ENCODE results near the gene KPRP.

Gene KPRP

GRCh38 chr1:152770411-152770810, 12.6 kb downstream of the KPRP start:
- DNase-seq (ENCODE audit: low spot score), result no peak

GRCh38 chr1:152774875-152775274, 17.1 kb downstream of the KPRP start, which contains the start of gene LCE1F:
Gene LCE1F (plus strand): TSS chr1:152775140. CDS start chr1:152776372, 1,232 bp downstream.
- DNase-seq (ENCODE audit: low spot score), result no peak

DNA sequence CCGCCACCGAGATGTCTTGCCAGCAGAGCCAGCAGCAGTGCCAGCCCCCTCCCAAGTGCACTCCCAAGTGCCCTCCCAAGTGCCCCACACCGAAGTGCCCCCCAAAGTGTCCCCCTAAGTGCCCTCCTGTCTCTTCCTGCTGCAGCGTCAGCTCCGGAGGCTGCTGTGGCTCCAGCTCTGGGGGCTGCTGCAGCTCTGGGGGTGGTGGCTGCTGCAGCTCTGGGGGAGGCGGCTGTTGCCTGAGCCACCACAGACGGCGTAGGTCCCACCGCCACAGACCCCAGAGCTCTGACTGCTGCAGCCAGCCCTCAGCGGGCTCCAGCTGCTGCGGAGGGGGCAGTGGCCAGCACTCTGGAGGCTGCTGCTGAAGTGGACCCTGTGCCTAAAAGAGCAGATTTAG, 18.5 kb downstream of the KPRP start:
- no peak for DNase-seq (ENCODE audit: low spot score)

DNA sequence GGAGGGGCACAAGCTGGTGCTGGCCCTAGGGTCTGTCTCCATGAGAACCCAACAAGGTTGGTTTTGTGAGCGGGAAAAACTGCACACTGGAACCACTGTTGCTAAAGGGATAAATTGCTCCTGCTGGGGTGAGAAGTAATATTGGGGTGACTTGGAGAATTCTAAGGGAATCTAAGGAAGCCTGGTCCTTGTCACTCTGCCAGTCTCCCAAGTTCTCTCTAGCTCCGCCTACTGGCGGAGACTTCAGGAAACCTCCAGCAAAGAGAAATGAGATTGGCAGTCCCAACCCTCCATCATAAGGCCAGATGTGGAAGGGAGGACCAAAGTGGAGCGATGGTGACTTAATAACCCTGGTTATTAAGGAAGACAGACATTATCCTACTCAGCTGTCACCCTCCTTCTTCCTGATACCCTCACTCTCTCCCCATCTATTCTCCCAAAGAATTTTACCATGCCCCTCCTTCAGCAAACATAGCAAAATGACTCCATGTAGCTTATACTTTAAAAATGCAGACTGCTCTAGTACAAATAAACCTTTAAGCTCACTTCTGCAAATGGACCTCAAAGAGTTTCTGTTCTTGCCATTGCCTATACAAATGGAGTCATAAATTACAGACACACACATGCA, 19.8 kb downstream of the KPRP start:
- DNase-seq (ENCODE audit: low spot score), result no peak

DNA sequence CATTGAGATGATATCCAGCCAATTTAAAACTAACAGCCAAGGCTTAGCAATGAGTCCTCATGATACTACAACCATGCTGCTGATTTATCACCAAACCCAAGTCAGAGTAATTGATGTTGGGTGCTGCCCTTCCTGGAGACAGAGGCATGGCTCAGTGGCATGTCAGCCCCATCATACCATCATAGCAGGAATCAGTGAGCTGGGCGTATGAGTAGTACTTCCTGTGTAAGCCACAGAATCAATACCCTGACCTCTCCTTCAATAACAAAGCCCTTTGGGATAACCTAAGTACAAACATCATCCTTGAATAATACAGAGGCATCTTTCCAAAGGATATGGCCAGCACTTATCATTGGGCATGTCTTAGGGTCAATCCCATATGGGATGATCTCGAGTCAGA, 25.3 kb downstream of the KPRP start:
- no peak for DNase-seq (ENCODE audit: low spot score)

DNA sequence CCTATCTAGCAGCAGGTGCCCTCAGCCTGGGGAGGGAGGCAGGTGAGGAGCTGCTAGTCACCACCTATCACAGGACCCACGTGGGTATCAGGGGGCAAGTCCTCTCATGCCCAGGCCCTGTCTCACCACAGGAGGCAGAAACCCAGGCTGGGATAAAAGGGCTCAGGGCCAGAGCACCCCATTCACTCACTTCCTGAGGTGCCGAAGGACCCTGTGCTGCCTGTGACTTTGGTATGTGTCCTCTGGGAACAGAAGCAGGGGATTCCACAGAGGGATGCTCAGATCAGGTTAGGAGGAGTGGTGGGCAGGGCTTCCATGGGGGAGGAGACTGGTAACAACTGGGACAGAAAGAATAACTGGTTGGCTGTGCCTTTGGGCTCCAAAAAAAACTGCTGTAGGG, 28.3 kb downstream of the KPRP start, which contains the start of gene LCE1E:
Gene LCE1E (plus strand): TSS at position 181 of the 400 bp plus-strand sequence. CDS start 1,043 bp downstream, outside the sequence.
- DNase-seq (ENCODE audit: low spot score), result no peak

DNA sequence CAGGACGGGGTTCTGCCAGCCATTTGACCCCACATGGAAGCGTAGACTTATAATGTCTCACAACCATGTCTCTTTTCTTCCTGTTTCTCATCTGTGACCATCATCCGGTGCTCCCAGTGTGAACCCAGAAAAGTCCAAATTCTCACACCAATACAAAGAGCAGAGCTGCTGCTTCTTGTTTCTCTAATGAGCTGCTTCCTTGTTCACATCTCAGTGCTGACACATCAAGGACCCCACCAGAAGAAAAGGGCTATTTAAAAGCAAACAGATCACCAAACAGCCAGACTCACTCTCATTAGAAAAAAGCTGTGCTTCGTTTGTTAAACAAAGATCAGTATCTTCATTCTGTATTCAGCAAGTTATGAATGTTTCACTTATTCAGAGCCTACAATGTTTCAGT, 37.9 kb downstream of the KPRP start:
- DNase-seq (ENCODE audit: low spot score), result no peak

DNA sequence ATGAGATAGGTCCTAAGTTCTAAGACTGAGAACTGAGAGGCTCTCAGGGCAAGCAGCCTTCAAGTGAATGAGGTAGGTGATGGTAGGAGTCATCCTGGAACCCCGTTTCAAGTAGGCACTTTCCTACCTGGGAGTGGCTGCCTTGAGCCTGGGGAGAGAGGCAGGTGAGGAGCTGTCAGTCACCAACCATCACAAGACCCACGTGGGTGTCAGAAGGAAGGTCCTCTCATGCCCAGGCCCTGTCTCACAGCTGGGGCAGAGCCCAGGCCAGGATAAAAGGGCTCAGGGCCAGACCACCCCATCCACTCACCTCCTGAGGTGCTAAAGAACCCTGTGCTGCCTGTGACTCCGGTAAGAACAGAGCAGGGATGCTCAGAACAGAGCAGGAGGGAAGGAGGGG, 38.6 kb downstream of the KPRP start, which contains the start of gene LCE1D:
Gene LCE1D (plus strand): TSS at position 301 of the 400 bp plus-strand sequence. CDS start 1,074 bp downstream, outside the sequence.
- no peak for DNase-seq (ENCODE audit: low spot score)

GRCh38 chr1:152801333-152801732, 43.5 kb downstream of the KPRP start:
- DNase-seq (ENCODE audit: low spot score), result no peak

- no peak for DNase-seq (ENCODE audit: low spot score)
Observed at GRCh38 chr1:152806576-152806975, 48.8 kb downstream of the KPRP start, which contains the start of gene LCE1C. Gene LCE1C (minus strand): TSS chr1:152806651. CDS start chr1:152805478, 1,173 bp downstream.

- no peak for DNase-seq (ENCODE audit: low spot score)
Observed at GRCh38 chr1:152811050-152811449, 53.2 kb downstream of the KPRP start.

Measured in ecto neural progenitor cell (in vitro differentiated cells).